OCI-LY3 (cell line): ENCODE data around the gene PDE6H.

Experiments used
- H2AFZ ChIP-seq: fragments of 200-600, 300-600 bp; shearing (Covaris generic); 2 replicates; pipeline ENCODE4 v1.6.0; 2014; ENCODE audit warnings: antibody characterized with exemption, low read depth, low read length
- H3K27ac ChIP-seq: fragments of 200-600, 300-600 bp; sonication (generic); 2 replicates; pipeline ENCODE4 v1.5.1; 2014; ENCODE audit warnings: mild to moderate bottlenecking, low read length, moderate library complexity, mixed read lengths
- H3K27me3 ChIP-seq: fragments of 200-600, 300-600 bp; sonication (generic); 2 replicates; pipeline ENCODE4 v1.6.1; 2014; ENCODE audit warnings: low read depth, low read length, mixed read lengths
- H3K36me3 ChIP-seq: fragments of 200-600, 300-600 bp; sonication (generic); replicated peaks from 2 replicates; pipeline ENCODE3; 2014; ENCODE audit warnings: low read depth, low read length, mixed read lengths
- H3K4me1 ChIP-seq: fragments of 300-600, 200-600 bp; sonication (generic); 2 replicates; pipeline ENCODE4 v1.6.1; 2014; ENCODE audit warnings: low read length, mixed read lengths
- H3K4me2 ChIP-seq: fragments of 200-600, 300-600 bp; sonication (generic); 2 replicates; pipeline ENCODE4 v1.6.1; 2014; ENCODE audit warnings: low read length, mixed read lengths
- H3K4me3 ChIP-seq: fragments of 300-600, 200-600 bp; sonication (generic); 2 replicates; pipeline ENCODE4 v1.5.1; 2014; ENCODE audit warnings: antibody characterized with exemption, mild to moderate bottlenecking, low read length, moderate library complexity
- H3K79me2 ChIP-seq: fragments of 300-600, 200-600 bp; shearing (Covaris generic); 2 replicates; pipeline ENCODE4 v1.6.1; 2014; ENCODE audit warnings: mild to moderate bottlenecking, low read length, mixed read lengths
- H3K9ac ChIP-seq: fragments of 300-600, 200-600 bp; shearing (Covaris generic); 2 replicates; pipeline ENCODE4 v1.6.0; 2014; ENCODE audit warnings: mild to moderate bottlenecking, low read length, moderate library complexity
- H3K9me3 ChIP-seq: fragments of 200-600, 300-600 bp; shearing (Covaris generic); 2 replicates; pipeline ENCODE4 v1.6.1; 2014; ENCODE audit warnings: low read length, mixed read lengths; ENCODE audit not compliant: insufficient read depth
- H4K20me1 ChIP-seq: fragments of 200-600, 300-600 bp; sonication (generic); 2 replicates; pipeline ENCODE4 v1.6.1; 2016; ENCODE audit warnings: low read length, mixed read lengths; ENCODE audit not compliant: insufficient read depth
- EZH2phosphoT487 ChIP-seq: fragments of 200-600 bp; shearing (Covaris generic); IDR thresholded peaks from 2 replicates; pipeline ENCODE4 v1.6.1; 2018; ENCODE audit warnings: antibody characterized with exemption, mixed run types, low read depth
- TF ChIP-seq, protein P1 (sequence below): fragments of 200-600, 300-600 bp; sonication (generic); IDR thresholded peaks from 2 replicates; pipeline ENCODE4 v1.5.1; 2014; ENCODE audit warnings: antibody characterized with exemption, low read length, low read depth

The PDE6H gene

DNA sequence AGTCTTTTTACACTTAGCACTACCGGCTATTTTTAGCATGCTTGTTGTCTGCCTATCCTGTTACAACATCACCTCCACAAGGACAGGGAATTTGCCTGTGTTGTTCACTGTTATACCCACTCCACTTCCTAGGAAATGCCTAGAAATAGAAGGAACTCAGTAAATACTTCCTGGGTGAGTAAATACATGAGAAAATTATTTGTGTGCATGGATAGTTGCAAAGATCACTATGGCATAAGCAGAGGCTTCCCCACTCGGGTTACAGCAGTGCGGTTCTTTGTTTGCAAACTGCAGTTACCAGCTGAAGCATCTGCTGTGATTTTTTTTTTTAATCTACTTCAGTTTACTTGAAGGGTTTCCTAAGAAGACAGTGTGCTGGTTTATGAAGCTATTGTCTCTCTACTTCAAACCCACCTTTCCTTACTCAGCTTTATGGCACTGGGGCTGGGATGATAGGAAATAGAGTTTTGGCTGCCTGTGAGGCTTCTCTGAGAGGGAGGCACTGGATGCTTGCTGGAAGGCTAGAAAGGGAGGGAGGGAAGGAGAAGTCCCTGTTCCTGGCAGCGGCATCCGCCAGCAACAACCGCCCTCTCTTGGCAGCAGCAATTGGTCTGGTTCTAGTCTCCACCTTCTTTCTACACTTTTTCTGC is 29.0 kb downstream of the PDE6H start:
- H3K27me3 ChIP-seq: peaks cover 62% of the 10 kb centered on the region
- H2AFZ ChIP-seq: no peak overlapping the region
- no peak overlapping the region for H3K27ac ChIP-seq
- no peaks in the 10 kb centered on the region for H3K36me3 ChIP-seq
- H4K20me1 ChIP-seq: no peaks in the 10 kb centered on the region
- no peak overlapping the region for H3K4me3 ChIP-seq
- no peak overlapping the region for H3K9ac ChIP-seq
- H3K9me3 ChIP-seq: no peaks in the 10 kb centered on the region
- H3K4me1 ChIP-seq: 0 out of 2 replicates have a peak, but pooled peaks cover 4% of the 10 kb centered on the region
- H3K79me2 ChIP-seq: no peaks in the 10 kb centered on the region
- no peak overlapping the region for H3K4me2 ChIP-seq
- TF ChIP-seq, protein P1, sequence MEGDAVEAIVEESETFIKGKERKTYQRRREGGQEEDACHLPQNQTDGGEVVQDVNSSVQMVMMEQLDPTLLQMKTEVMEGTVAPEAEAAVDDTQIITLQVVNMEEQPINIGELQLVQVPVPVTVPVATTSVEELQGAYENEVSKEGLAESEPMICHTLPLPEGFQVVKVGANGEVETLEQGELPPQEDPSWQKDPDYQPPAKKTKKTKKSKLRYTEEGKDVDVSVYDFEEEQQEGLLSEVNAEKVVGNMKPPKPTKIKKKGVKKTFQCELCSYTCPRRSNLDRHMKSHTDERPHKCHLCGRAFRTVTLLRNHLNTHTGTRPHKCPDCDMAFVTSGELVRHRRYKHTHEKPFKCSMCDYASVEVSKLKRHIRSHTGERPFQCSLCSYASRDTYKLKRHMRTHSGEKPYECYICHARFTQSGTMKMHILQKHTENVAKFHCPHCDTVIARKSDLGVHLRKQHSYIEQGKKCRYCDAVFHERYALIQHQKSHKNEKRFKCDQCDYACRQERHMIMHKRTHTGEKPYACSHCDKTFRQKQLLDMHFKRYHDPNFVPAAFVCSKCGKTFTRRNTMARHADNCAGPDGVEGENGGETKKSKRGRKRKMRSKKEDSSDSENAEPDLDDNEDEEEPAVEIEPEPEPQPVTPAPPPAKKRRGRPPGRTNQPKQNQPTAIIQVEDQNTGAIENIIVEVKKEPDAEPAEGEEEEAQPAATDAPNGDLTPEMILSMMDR: no peak
- no peak for TF ChIP-seq EZH2phosphoT487

DNA sequence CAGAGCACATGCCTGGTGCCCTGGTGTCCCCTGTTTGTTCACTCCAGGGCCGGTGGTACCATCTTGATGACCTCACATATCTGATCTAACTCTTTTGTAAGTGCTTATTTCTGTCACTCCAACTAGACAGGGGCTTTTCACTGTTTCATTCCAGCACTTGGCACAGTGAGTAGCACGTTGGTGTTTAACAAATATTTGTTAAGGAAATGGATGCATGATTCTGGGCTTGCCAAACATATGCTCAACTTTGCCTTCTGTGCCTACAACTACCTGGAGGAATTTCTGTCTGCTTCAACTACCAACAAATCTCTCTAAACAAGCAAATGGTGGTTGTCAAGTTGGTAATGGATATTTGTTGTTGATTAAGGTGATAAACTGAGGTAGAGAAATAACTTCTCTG is 31.6 kb downstream of the PDE6H start:
- 0 out of 2 replicates have a peak, but pooled peaks cover 4% of the 10 kb centered on the region for H3K4me1 ChIP-seq
- no peaks in the 10 kb centered on the region for H3K9me3 ChIP-seq
- TF ChIP-seq EZH2phosphoT487: no peak
- TF ChIP-seq, protein P1: no peak
- H4K20me1 ChIP-seq: no peaks in the 10 kb centered on the region
- no peak overlapping the region for H2AFZ ChIP-seq
- no peaks in the 10 kb centered on the region for H3K36me3 ChIP-seq
- H3K27ac ChIP-seq: no peak overlapping the region
- no peaks in the 10 kb centered on the region for H3K79me2 ChIP-seq
- no peak overlapping the region for H3K4me3 ChIP-seq
- no peak overlapping the region for H3K4me2 ChIP-seq
- peaks cover 59% of the 10 kb centered on the region for H3K27me3 ChIP-seq
- no peak overlapping the region for H3K9ac ChIP-seq

DNA sequence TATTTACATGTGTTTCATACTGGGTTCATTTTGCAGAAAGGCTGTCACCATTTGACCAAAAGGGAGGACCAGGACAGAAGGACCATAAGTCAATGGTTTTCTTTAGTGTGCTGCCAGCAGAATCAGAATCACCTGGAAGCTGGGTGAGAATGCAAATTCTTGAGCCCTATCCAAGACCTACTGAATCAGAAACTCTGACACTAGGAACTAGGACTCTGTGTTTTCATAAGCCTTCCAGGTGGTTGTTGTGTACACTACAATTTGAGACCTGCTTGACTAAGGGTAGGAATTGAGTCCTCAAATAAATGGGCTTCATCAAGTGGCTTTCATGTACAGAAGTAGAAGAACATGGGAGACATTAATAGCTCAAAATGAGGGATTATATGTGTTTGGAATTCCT is 32.2 kb downstream of the PDE6H start:
- Histone ChIP-seq H3K79me2 (no peaks in the 10 kb centered on the region), H3K9me3 (no peaks in the 10 kb centered on the region), H3K4me2 (no peak overlapping the region), H3K36me3 (no peaks in the 10 kb centered on the region), H2AFZ (no peak overlapping the region), H3K4me3 (no peak overlapping the region), H3K9ac (no peak overlapping the region), H3K4me1 (0 out of 2 replicates have a peak, but pooled peaks cover 4% of the 10 kb centered on the region), H4K20me1 (no peaks in the 10 kb centered on the region), H3K27me3 (peaks cover 55% of the 10 kb centered on the region), H3K27ac (no peak overlapping the region)
- no peak for TF ChIP-seq EZH2phosphoT487
- TF ChIP-seq, protein P1: no peak

DNA sequence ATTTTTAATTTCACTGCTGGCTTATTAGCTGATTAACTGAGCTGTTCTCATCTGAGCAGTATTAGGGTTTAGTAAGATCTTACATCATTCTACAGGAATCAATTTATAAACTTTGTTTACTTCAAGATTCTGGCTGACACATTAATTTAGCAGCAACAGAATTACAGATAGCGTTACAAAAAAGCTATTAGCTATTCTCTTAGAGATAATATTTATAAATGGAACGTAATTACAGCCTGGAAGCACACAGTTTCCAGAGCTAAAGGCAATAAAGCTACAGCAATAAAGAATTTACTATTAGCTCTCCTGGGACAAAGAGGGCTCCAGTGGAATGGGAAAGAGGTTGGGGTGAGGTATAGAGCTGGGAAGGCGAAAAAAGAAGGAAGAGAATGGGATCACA is 34.7 kb downstream of the PDE6H start:
- Histone ChIP-seq H4K20me1 (no peaks in the 10 kb centered on the region), H3K4me3 (no peak overlapping the region), H3K79me2 (no peaks in the 10 kb centered on the region), H3K36me3 (no peaks in the 10 kb centered on the region), H3K9me3 (no peaks in the 10 kb centered on the region), H2AFZ (no peak overlapping the region), H3K27ac (no peak overlapping the region), H3K9ac (no peak overlapping the region), H3K4me2 (no peak overlapping the region), H3K4me1 (0 out of 2 replicates have a peak, but pooled peaks cover 4% of the 10 kb centered on the region), H3K27me3 (peaks cover 36% of the 10 kb centered on the region)
- TF ChIP-seq EZH2phosphoT487: no peak
- TF ChIP-seq, protein P1: no peak
